Measurements from ENCODE around the gene CFDP1.
A peak's percentile ranks its signal among the peaks of the same experiment; 100 is the strongest.

CFDP1 gene

DNA sequence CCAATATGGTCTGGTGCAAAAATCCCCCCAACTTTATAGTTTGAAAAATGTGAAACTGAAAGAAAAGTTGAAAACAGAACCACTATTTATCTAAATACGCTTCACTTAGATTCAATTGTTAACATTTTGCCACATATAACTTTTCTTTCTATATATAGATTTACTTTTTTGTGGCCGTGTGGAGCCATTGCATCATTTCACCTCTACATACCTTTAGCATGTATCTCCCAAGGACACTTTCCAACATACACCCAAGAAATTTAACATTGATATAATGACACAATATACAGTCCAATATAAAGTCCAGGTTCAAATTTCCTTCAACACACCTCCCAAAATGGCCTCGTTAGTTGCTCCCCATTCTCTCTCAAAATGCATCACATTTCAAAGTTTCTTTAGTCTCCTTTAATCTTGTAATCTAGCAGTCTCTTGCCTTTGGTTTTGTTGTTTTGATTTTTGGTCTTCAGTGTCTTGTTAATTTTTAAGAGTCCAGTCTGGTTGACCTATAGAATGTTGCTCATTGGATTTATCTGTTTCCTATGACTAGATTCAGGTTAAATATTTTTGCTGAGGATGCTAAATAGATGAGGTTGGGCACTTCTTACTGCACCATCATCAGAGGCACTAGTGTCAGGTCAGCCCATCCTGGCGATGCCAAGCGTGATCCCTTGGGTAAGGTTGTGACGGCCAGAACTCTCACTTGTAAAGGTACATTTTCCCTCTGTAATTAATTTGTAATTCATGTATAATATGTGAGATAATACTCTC lies 117.6 kb downstream of the CFDP1 start:
- DNase-seq, result no peak

DNA sequence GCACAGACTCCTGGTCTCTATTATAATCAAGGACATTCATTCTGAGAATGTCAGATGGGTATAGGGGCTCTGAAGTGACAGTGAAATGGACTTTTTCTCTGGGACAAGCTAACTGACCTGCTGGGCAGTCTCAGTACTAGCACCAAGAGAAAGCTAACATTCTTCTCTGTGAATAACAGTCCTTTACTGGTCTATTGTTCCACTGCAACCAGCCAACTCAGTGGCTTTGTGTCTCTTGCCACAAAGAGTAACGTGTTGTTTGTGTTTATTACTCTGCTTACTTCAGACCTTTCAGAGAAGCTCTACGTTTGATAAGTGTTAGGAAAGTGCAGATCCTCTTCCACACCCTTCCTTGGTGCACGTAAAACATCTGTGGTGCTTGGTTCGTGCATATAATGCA lies 120.4 kb downstream of the CFDP1 start:
- no peak for DNase-seq

- DNase-seq, result no peak
These were observed 121.8 kb downstream of the CFDP1 start for GRCh38 chr16:75311383-75311938.

- DNase-seq, result no peak
These were observed 122.8 kb downstream of the CFDP1 start for GRCh38 chr16:75310541-75310940.

DNA sequence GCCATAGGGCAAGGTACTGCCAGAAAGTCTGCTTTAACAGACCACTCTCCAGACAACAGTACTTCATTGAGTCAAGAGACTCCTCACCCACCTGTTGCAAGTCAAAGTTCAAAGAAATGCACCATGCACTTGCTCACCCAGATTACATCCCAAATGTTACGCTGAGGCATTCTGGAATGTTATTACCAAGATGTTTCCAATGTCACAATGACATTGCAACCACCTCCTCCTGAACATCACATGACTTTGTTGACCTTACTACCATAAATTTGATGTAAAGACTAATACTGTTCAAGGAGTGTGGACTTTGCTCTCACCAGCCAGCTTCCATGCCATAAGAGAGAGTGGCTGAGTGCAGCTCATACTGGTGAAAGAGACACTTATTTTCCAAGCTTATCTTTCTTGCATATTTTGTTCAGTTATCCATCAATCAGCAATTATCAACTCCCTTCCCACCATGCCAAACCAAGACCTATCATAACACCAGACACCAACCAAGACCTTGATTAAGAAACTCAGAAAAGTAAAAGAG lies 123.3 kb downstream of the CFDP1 start:
- DNase-seq, result no peak

GRCh38 chr16:75309156-75309555 lies 124.1 kb downstream of the CFDP1 start:
- no peak for DNase-seq

GRCh38 chr16:75308011-75308410 lies 125.3 kb downstream of the CFDP1 start:
- DNase-seq, result no peak

DNA sequence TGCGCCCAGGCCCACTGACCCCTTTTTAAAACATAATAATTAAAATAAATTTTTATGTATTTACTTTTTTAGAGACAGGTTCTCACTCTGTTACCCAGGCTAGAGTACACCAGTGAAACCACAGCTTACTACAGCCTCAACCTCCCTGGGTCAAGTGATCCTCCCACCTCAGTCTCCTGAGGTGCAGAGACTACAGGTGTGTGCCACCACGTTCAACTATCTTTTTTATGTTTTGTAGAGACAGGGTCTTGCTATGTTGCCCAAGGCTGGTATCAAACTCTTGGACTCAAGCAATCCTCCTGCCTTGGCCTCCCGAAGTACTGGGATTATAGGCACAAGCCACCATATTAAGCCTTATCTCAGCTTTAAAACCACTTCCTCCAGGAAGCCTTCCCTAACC lies 125.8 kb downstream of the CFDP1 start:
- no peak for DNase-seq

DNA sequence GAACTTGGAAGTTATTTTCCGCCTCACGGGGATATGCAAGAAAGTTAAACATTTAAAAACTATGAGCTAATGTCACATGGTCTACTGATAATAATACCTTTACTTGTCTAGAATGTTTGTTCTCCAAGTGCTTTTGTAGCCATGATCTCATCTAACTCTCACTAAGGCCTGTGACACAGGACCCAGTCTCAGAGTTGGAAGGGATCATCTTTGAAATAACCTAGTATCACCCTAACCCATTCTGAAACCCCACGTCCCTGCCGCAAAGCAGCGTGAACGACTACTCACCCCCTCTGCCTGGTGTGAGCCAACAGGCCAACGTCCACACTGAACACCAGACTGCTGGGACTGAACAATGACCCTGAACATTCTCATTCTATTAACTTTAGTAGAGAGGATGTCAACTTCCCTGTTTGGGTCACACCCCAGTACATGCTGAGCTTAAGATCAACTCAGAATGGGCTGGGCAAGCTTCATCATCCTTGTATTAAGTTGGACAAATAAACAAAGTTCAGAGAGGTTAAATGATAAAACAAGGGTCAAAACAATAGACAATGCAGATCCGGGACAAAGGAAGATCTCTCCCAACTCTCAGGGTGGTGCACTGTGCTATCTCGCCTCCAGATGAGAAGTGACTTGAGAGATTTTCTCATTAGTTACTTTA lies 127.1 kb downstream of the CFDP1 start:
- DNase-seq, result no peak

DNA sequence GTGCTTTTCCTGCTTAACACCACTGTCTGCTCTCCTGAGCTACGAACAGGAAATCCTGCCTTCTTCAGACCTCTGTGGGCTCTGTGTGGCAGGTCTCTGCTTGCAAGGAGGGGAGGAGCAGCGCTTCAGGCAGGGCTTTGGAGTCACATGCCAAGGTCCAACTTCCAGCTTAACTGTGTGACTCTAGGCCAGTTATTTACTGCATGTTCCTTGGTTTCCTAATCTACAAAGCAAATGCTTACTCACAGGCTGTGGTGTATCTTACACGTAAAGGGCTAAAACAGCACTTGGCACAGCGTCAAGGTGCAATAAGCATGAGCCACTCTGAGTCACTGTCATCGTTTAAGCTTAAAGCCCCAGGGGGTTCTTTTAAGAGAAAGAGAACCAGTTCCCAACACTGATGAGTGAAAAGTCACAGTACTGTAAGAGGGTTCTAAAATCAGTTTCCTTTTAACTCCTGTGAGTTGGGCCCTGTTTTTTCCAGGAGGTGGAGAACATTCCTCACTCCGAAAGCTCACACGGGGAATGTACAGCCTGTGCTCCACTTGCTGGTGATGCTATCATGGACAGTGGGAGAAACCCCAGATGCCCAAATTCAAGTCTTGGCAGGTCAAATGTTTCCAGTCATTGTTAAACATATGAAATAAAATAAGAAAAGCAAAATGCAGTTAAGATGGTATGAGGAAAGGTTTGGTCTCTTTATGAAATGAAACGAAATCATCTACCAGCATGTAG lies 127.8 kb downstream of the CFDP1 start:
- DNase-seq, result peak; percentile 85

DNA sequence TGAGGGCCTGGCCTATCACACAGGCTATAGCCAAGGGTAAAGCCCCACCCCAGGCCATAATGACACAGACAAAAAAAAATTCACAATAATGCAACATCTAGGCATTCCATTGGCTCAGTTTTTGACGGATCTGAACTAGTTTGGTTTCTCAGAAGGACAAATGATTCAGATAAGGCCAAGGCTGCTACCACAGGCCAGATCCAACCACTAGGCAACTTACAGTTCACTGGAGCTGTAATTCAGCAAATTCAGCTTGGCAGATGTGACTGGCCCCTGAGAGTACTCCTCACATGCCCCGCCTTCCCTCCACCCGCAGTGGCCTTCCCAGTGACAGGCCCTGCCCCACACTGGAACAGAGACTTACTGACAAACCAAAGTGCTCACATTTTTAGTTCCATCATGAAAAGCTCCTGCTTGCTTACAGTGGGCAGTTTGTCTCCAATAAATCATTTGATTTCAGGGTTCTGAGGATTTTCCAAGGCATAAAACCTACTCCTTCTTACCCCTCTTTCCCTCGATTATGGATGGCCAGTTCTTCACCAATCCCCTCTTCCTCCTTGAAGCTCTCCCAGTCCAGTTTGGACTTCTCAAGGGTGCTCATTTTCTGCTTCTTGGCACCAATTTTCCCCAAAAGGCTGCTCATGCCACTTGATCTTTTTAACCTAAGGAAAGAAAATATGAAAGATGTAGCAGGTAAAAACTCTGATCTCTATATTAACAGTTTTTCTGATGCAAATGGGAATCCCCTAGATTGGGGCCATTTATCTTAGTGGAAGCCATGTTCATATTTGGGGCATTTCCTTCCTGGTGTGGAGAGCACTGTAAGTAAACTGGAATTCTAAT lies 128.6 kb downstream of the CFDP1 start:
- no peak for DNase-seq

DNA sequence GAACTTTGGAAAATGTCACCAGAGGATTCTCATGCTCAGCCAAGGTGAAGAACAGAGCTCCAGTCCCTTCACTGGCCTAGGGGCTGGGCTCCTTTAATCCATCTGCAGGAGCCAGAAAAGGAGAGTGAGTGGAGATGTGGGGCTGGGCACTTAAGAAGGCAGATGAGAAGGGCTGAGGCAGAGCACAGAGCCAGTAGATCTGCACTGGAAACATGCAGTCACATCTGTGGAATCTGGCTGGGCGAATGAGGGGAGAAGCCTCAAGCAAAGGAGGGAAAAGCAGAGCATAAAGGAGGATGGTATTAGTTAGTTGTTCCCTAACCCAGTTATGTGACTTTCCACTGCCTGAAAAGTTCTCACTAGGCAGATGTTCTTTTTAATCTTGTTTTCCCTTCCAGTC lies 131.5 kb downstream of the CFDP1 start:
- DNase-seq, result no peak

- no peak for DNase-seq
These were observed 135.0 kb downstream of the CFDP1 start for GRCh38 chr16:75298267-75298666.

DNA sequence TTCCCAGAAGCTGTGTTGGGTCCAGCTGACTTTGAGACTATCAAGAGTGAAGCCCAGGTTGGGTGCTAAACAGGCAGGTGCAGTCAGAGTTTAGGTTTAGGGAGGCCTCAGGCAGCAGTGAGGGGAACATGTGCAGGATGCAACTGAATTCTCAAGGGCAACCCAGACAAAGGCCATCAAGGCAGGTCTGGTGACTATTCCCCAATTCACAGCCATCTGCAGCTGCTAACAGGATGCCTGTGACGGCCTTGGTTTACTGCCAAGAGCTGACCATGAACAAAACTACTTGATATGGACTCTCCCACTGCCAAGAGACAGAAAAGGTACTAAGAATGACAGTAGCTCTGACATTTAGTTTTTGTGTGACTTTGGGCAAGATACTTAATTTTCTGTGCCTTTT lies 136.7 kb downstream of the CFDP1 start:
- no peak for DNase-seq

GRCh38 chr16:75294773-75295459 lies 138.4 kb downstream of the CFDP1 start:
- DNase-seq, result no peak

DNA sequence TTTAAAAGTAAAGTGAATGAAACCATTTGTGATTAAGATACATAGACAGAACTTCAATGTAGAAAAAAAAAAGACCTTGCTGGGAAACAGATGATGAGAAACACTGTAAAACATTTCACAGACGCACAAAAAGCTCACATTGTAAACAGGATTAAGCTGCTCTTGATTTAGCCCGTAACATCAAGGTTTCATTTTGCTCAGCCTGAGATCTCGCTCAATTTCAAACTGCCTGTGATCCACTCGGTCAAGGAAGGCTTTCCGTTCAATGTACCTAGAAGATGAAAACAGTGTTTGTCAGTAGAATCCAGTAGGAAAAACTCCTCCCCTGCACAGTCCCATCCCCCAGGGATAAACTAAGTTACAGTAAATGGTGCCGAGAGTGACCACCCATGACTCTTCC lies 139.5 kb downstream of the CFDP1 start:
- no peak for DNase-seq

GRCh38 chr16:75293173-75293572 lies 140.1 kb downstream of the CFDP1 start:
- no peak for DNase-seq

DNA sequence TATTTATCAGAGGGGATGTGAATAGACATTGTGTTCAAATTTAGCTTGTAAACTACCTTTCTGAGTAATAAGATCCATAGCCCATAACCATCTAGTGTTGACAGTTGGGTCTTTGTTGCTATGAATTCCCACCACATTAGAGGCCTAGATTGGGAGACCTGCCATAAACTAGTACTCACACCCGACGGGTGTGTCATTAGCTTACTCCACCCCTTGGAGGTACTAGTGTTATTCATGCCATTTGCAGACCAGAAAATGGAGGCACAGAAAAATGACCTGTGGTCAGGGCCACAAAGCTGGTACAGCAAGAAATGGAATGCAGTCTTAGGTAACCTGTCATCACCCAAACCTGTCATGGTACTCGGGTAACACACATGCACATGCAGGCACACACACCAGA lies 140.6 kb downstream of the CFDP1 start:
- DNase-seq, result no peak

- no peak for DNase-seq
These were observed 144.1 kb downstream of the CFDP1 start for GRCh38 chr16:75289189-75289588.

DNA sequence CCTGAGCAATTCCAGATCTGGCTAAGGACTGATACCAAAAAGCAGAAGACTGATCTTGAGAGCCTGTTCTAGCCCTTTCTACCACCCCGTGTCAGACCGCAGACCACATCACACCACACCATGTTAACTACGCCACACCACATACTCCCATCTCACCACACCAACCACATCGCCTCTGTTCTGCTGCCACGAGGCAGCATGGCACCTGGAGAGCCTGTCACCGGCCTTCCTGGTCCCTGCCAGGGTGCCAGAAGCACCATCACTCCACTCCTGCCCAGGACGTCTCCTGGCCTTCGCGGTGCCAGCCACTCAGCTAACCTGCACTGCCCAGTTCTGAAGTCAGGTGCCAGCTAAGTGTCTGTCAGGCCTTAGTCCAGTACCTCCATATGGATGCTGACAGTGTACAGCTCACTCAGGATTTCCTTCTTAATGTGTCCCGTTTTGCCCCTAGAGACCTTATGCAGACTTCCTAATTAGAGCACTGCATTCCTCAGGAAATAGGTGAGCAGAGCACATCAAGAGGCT lies 144.6 kb downstream of the CFDP1 start:
- no peak for DNase-seq

- no peak for DNase-seq
These were observed 145.1 kb downstream of the CFDP1 start for GRCh38 chr16:75288181-75288580.

DNA sequence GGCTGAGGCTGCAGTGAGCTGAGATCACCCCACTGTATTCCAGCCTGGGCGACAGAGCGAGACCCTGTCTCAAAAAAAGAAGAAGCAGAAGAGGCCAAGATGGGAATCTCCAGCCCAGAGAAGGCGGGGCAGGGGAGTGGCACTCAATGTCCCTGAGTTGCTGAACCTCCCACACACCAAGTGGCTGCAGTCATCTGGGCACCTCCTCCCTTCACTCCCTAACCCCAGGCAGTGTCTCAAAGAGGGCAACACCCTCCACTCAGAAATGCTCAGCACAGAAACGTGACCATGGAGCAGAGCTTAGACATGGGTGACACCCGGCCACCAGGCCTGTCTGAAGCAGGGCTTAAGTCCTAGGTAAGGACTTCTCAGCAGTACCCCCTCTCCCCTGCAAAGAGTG lies 145.6 kb downstream of the CFDP1 start:
- no peak for DNase-seq

Data from T1000 (cell line).